Endodermal cell (in vitro differentiated cells): ENCODE results near the gene HACD2. TPM values are rescaled to one million over a fixed set of nuclear protein-coding genes. Genes with fewer than 3 reads are reported as not detected.

ENCODE experiments used
- DNase-seq: peaks from one replicate; pipeline ENCODE4 v3.0.0-alpha.2; 2017
- H3K27ac ChIP-seq: 2 replicates; pipeline ENCODE4 v1.5.1; 2013; ENCODE audit warnings: mild to moderate bottlenecking, low read depth, low read length, moderate library complexity
- H3K27me3 ChIP-seq: 2 replicates; pipeline ENCODE4 v1.6.1; 2013; ENCODE audit warnings: mild to moderate bottlenecking, low read length, moderate library complexity; ENCODE audit not compliant: insufficient read depth, control insufficient read depth, poor library complexity, severe bottlenecking
- H3K36me3 ChIP-seq: 2 replicates; pipeline ENCODE4 v1.7.0; 2013; ENCODE audit warnings: mild to moderate bottlenecking, low read length, moderate library complexity; ENCODE audit not compliant: control insufficient read depth, insufficient read depth
- H3K4me1 ChIP-seq: one replicate; pipeline ENCODE4 v1.7.0; 2013; ENCODE audit warnings: low read length; ENCODE audit not compliant: control insufficient read depth, insufficient read depth
- H3K4me3 ChIP-seq: 2 replicates; pipeline ENCODE4 v1.5.1; 2013; ENCODE audit warnings: mild to moderate bottlenecking, low read length, moderate library complexity
- H3K9ac ChIP-seq: 2 replicates; pipeline ENCODE4 v1.6.1; 2013; ENCODE audit warnings: mild to moderate bottlenecking, low read length, moderate library complexity; ENCODE audit not compliant: poor library complexity, severe bottlenecking; ENCODE audit errors: extremely low read depth
- H3K9me3 ChIP-seq: 2 replicates; pipeline ENCODE4 v1.6.1; 2013; ENCODE audit warnings: mild to moderate bottlenecking, low read length, moderate library complexity; ENCODE audit not compliant: control insufficient read depth
- H3K27ac Mint-ChIP-seq: 2 replicates; pipeline ENCODE4 v1.8.0; 2020; ENCODE audit warnings: mixed read lengths
- H3K27me3 Mint-ChIP-seq: 2 replicates; pipeline ENCODE4 v1.8.0; 2021; ENCODE audit warnings: mild to moderate bottlenecking, mixed read lengths; ENCODE audit not compliant: insufficient read depth
- H3K36me3 Mint-ChIP-seq: 2 replicates; pipeline ENCODE4 v1.8.0; 2020; ENCODE audit warnings: low read depth, mixed read lengths
- H3K4me1 Mint-ChIP-seq: 2 replicates; pipeline ENCODE4 v1.8.0; 2020; ENCODE audit warnings: mixed read lengths
- H3K4me3 Mint-ChIP-seq: 2 replicates; pipeline ENCODE4 v1.8.0; 2020; ENCODE audit warnings: mild to moderate bottlenecking, moderate library complexity, mixed read lengths
- H3K9me3 Mint-ChIP-seq: 2 replicates; pipeline ENCODE4 v1.8.0; 2020; ENCODE audit warnings: mild to moderate bottlenecking, mixed read lengths
- CTCF ChIP-seq: fragments of 200-600 bp; sonication (generic); conservative IDR thresholded peaks from 2 replicates; pipeline ENCODE4 v1.5.0; 2021; ENCODE audit warnings: antibody characterized with exemption, mild to moderate bottlenecking
- WGBS, 2 experiments: methylation state at CpG; one replicate each; pipeline versions ENCODE4 v1.1.5 to v1.1.7; 2013; ENCODE audit warnings: missing lambda C conversion rate in 2 of 2, mixed read lengths in 1 of 2; ENCODE audit not compliant: insufficient coverage in 1 of 2, insufficient read length in 1 of 2; 5-methylcytosine and 5-hydroxymethylcytosine counted together
- long read RNA-seq, 4 experiments: library from polyadenylated mRNA in 2 of 4; library from RNA in 1 of 4; library from capped mRNA in 1 of 4; stranded (forward) in 3 of 4; unstranded in 1 of 4; transcript quantifications; one replicate each; pipeline ENCODE4 v2.0.0, GENCODE V29; 2020 to 2021; ENCODE audit warnings: inconsistent platforms in 1 of 4
- polyA plus RNA-seq, 2 experiments: library from polyadenylated mRNA; stranded (reverse); fragments of 50-300 nt; gene quantifications; one replicate each; pipeline ENCODE4 v1.2.3, GENCODE V29; 2013
- total RNA-seq, 2 donors: library from RNA; stranded (reverse); fragmentation: NEBNext Ultra II Directional in 1 of 2; extraction: Animal tissue kit (Norgen Biotek cat#: 25700) in 1 of 2; gene quantifications; 2 replicates in 1 of 2; 3 replicates in 1 of 2; pipeline ENCODE4 v1.2.1, GENCODE V29; 2021

HACD2 gene
- 10 to 100 TPM; 32.5 to 48.7 TPM for total RNA-seq
- 29.0 TPM for polyA plus RNA-seq (2013, experiment 1 of 2)
- polyA plus RNA-seq (2013, experiment 2 of 2), result 29.4 TPM
- long read RNA-seq, experiment 1, full-length matches to known transcripts, result 1 of 22 reads
- long read RNA-seq, experiment 1, partial matches to known transcripts, result 0 of 22 reads
- long read RNA-seq, experiment 1, other reads (novel, unspliced or antisense), result 21 of 22 reads
- long read RNA-seq, experiment 2, full-length matches to known transcripts, result 3 of 17 reads
- long read RNA-seq, experiment 2, partial matches to known transcripts, result 2 of 17 reads
- long read RNA-seq, experiment 2, other reads (novel, unspliced or antisense), result 12 of 17 reads
- long read RNA-seq, experiment 3, partial matches to known transcripts, result 8 of 15 reads
- long read RNA-seq, experiment 3, other reads (novel, unspliced or antisense), result 7 of 15 reads
- long read RNA-seq, experiment 4, partial matches to known transcripts, result 0 of 2 reads
- long read RNA-seq, experiment 4, other reads (novel, unspliced or antisense), result 2 of 2 reads

GRCh38 chr3:123584988-123585937 is at the start of gene HACD2:
Gene HACD2 (minus strand): TSS chr3:123585053. CDS start chr3:123585027, 26 bp downstream.
- Histone ChIP-seq H3K27me3 (no peaks in the 10 kb centered on the region), H3K27ac (peak within 1 kb of the TSS; percentile 95), H3K9me3 (peaks cover 29% of the 10 kb centered on the region), H3K4me3 (peak within 1 kb of the TSS; percentile 88), H3K36me3 (peaks cover 43% of the 10 kb centered on the region), H3K9ac (peak within 1 kb of the TSS; percentile 93), H3K4me1 (no peaks in the 10 kb centered on the region)
- Mint-ChIP-seq H3K9me3 (peaks cover 33% of the 10 kb centered on the region), H3K4me3 (no peak within 1 kb of the TSS), H3K36me3 (peaks cover 38% of the 10 kb centered on the region), H3K4me1 (peaks cover 10% of the 10 kb centered on the region), H3K27me3 (no peaks in the 10 kb centered on the region), H3K27ac (peak within 1 kb of the TSS; percentile 71)
- TF ChIP-seq CTCF, result no peak
- 0 to 2% methylated on average over 26 to 54 of the region's 54 CpGs for WGBS, 2 experiments
- peak; percentile 99 for DNase-seq

- Histone ChIP-seq H3K9ac (no peak overlapping the region), H3K36me3 (no peaks in the 10 kb centered on the region), H3K27me3 (no peaks in the 10 kb centered on the region), H3K9me3 (no peaks in the 10 kb centered on the region), H3K4me1 (peaks cover 8% of the 10 kb centered on the region), H3K27ac (peak overlapping the region; percentile 45), H3K4me3 (no peak overlapping the region)
- Mint-ChIP-seq H3K4me1 (peaks cover 38% of the 10 kb centered on the region), H3K36me3 (no peaks in the 10 kb centered on the region), H3K4me3 (no peak overlapping the region), H3K27ac (no peak overlapping the region), H3K27me3 (no peaks in the 10 kb centered on the region), H3K9me3 (no peaks in the 10 kb centered on the region)
- DNase-seq, result peak; percentile 57
- WGBS, 2 experiments, result 60 to 87% methylated on average over 3 to 15 of the region's 15 CpGs
- TF ChIP-seq CTCF, result no peak
These were observed 49.5 kb upstream of the HACD2 start for GRCh38 chr3:123634149-123635051.
